RWPE1 (cell line): Measurements from ENCODE around the gene GIMAP7.
A peak's percentile ranks its signal among the peaks of the same experiment; 100 is the strongest.
"Not testable (repeated sequence)": the region's sequence is repeated elsewhere in the genome, so short reads cannot be mapped to it uniquely, and the experiment has no call there.

ENCODE experiments used
- CTCF ChIA-PET: fragments of 350-600 bp; sonication (Branson Sonifier 250); formaldehyde crosslinking; extraction: SDS; loops from one replicate; lab custom pipeline; 2021; lab: Yijun Ruan, JAX
- POLR2A ChIA-PET: fragments of 400-600 bp; formaldehyde crosslinking; extraction: SDS; loops from one replicate; lab custom pipeline; 2020; ENCODE audit warnings: antibody characterized with exemption; ENCODE audit not compliant: low non-redundant PET; lab: Yijun Ruan, JAX
- DNase-seq: peaks from one replicate; pipeline ENCODE4 v3.0.0; 2012; ENCODE audit warnings: low spot score
- H3K27ac ChIP-seq: fragments of 450-650 bp; 2 replicates; pipeline ENCODE4 v1.5.1; 2017
- TF ChIP-seq, protein P1 (sequence below): fragments of 450-650 bp; conservative IDR thresholded peaks from 2 replicates; pipeline ENCODE4 v1.5.1; 2017; ENCODE audit warnings: low read depth, mild to moderate bottlenecking

GIMAP7 gene

DNA sequence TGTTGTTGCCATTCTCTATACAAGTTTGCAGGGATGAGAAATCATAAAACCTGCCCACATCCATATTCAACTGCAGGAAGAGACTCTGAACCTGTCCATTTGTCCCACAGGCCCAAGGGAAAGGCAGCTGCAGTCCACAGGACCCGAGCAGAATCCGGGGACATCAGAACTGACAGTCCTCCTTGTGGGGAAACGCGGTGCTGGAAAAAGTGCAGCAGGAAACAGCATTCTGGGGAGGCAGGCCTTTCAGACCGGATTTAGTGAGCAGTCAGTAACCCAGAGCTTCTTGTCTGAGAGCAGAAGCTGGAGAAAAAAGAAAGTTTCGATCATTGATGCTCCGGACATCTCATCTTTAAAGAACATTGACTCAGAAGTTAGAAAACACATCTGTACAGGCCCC is 40.8 kb upstream of the GIMAP7 start:
- ChIA-PET POLR2A (no interaction called here), CTCF (interaction anchor here (0.7 kb wide), 1 partner anchor 111 kb away, joined by 3 read pairs; no protein-coding TSS in a partner anchor)
- TF ChIP-seq, protein P1, sequence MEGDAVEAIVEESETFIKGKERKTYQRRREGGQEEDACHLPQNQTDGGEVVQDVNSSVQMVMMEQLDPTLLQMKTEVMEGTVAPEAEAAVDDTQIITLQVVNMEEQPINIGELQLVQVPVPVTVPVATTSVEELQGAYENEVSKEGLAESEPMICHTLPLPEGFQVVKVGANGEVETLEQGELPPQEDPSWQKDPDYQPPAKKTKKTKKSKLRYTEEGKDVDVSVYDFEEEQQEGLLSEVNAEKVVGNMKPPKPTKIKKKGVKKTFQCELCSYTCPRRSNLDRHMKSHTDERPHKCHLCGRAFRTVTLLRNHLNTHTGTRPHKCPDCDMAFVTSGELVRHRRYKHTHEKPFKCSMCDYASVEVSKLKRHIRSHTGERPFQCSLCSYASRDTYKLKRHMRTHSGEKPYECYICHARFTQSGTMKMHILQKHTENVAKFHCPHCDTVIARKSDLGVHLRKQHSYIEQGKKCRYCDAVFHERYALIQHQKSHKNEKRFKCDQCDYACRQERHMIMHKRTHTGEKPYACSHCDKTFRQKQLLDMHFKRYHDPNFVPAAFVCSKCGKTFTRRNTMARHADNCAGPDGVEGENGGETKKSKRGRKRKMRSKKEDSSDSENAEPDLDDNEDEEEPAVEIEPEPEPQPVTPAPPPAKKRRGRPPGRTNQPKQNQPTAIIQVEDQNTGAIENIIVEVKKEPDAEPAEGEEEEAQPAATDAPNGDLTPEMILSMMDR: no peak
- no peak for DNase-seq
- no peak overlapping the region for H3K27ac ChIP-seq

DNA sequence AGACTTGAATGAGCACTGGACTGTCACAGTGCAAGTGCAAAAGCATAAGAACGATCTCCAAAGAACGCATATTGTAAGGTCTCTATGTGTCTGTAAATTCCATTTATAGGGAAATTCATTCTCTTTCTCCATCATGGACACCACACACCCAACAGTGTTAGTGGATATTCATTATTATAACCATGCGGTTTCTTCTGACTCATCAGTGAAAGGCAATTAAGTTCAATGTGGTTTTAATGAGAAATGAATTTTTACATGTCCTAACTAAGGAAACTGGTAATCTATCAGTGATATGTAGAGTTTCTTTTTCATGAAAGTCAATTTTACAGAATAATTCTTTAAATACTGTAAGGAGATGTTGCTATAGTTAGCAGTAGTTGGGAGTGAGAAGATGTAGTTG is 38.4 kb upstream of the GIMAP7 start:
- no peak overlapping the region for H3K27ac ChIP-seq
- ChIA-PET CTCF (no interaction called here), POLR2A (no interaction called here)
- no peak for DNase-seq
- TF ChIP-seq, protein P1: no peak

DNA sequence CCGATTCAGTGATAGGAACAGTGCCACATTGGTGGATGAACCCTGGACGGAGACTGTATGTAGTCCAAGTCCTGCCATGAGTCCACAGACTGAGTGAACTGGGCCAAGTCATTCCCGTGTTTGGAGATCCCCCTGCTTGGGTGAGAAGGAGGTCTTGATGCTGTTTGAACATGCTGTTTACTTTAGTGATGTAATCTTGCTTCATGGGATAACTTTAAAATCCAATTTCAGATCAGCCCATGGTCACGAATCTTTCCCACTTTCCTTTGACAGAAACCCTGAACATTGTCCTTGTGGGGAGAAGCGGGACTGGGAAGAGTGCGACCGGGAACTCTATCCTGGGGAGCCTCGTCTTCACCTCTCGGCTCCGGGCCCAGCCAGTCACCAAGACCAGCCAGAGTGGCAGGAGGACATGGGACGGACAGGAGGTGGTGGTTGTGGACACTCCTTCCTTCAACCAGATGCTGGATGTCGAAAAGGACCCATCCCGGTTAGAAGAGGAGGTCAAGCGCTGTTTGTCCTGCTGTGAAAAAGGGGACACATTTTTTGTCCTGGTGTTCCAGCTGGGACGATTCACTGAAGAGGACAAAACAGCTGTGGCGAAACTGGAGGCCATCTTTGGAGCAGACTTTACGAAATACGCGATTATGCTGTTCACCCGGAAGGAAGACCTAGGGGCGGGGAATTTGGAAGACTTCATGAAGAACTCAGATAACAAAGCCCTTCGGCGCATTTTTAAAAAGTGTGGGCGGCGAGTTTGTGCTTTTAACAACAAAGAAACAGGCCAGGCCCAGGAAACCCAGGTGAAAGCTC is 37.6 kb upstream of the GIMAP7 start:
- no peak overlapping the region for H3K27ac ChIP-seq
- ChIA-PET POLR2A (no interaction called here), CTCF (no interaction called here)
- TF ChIP-seq, protein P1: no peak
- DNase-seq: no peak

DNA sequence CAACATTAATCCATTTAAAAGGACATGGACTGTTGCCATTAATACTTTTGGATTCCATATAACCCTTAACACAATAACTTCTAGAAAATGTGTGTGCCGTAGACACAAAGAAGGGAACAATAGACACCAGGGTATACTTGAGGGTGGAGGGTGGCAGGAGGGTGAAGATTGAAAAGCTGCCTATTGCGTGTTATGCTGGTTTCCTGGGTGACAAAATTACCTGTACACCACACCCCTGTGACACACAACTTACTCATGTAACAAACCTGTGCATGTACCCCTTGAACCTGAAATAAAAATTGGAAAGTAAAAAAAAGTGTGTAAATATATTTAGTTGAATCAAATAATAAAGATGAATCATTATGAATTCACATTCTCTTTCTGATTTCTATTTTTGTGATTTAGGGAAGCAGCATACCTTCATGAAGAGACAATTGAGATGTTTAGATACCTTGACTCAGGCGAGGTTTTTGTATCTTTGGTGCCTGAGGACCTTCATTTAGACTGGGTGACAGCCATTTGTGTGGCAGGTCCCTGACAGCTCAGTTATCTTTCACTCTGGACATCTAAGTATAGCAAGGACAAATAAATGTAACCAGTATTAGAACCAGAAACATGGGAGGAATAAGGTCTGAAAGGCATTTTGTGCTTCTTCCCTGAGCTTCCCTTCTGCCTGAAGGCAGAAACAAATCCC is 35.5 kb upstream of the GIMAP7 start:
- peak; percentile 42 for DNase-seq
- POLR2A ChIA-PET: no interaction called here
- CTCF ChIA-PET: no interaction called here
- H3K27ac ChIP-seq: no peak overlapping the region
- TF ChIP-seq, protein P1: no peak

DNA sequence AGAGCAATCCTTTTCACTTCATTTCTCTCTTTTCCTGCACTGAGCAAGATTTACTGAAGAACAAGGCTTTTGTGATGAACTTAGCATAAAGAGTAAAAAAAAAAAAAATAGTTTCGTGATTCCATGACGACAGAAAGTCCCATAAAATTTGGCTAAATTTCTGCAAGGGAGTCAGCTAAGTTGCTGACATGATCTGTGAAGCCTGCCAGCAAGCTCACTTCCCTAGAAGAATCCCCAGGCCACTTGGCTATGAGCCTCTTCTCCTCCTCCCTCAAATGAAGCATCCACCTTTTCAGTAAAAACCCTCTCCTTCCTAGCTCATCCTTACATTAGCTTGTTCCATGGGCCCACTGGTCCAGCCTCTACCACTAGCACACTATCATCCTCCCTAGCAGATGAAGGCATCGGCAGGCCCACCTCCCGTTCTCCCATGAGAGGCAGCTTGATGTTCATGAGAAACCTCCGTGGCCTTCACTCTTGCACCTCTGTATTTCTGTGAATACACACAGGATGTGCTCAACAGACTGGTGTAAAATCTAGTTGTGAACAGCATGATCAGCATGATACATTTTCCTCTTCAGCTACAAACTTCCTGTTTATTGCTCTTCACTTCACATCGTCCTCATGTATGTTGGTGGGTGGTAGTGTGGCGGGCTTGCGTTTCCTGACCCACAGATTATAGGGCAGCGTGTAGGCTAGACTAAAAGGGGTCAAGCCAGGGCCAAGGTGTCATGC is 33.3 kb upstream of the GIMAP7 start:
- no peak for DNase-seq
- TF ChIP-seq, protein P1: no peak
- H3K27ac ChIP-seq: no peak overlapping the region
- ChIA-PET POLR2A (no interaction called here), CTCF (interaction anchor here (0.6 kb wide), 1 partner anchor 396 kb away, joined by 6 read pairs; no protein-coding TSS in a partner anchor)

DNA sequence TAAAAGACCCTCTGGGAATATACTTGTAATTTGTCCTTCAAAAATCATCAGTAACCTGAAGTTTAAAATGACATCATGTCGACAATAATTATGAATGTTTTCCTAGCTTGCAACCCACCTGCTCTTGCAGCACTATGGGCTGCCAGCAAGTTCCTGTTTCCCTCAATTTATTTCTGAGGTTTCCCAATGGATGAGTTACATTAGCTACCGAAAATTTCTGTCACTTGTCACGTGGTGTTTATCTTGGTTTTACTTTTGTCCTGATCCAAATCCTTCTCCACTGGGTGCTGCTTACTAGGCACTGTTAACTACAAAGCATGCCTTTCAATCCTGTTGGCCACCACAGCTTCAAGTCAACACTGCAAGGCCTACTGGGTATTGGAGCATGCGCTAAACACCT is 32.8 kb upstream of the GIMAP7 start:
- no peak for DNase-seq
- CTCF ChIA-PET: no interaction called here
- TF ChIP-seq, protein P1: no peak
- POLR2A ChIA-PET: no interaction called here
- H3K27ac ChIP-seq: no peak overlapping the region

DNA sequence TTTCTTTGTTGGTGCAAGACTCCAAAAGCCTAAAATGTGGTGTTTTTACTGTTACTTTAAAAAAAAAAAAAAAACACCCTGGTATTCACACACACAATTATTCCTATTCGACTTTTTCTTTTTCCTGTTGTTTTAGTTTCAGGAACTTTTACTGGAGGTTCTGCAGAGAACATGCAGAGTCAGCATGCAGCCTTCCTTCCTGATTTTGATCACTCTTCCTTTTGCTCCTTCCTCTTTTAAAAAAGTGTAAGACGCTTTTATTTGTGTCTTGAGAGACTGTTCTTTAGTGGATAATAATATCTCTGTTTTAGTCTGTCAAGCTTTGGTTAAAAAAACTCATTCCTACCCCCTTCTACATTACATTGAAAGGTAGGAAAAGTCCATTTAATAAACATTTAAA is 31.2 kb upstream of the GIMAP7 start:
- DNase-seq, POLR2A ChIA-PET, H3K27ac ChIP-seq, CTCF ChIA-PET: not testable (repeated sequence)

DNA sequence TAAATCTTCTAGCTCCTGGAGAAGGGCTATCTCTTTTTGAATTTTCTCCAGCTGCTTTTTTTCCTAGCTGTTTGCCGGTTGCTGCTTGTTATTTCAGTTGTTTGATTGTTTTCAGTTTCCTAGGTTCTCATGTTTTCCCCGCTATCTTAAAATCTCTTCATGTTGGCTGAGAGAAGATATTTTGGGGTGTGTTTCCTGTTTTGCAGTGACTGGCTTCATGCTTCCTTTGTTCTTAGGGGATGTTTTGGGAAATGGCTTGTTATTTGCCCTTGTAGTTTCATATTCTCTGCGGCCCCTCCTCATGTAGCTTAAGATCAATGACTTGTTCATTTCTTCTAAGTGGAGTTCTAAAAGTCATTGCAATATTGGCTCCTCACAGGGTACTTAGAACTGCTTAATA is 30.6 kb upstream of the GIMAP7 start:
- CTCF ChIA-PET, H3K27ac ChIP-seq, DNase-seq, POLR2A ChIA-PET: not testable (repeated sequence)
